NB4 (cell line): ENCODE measurements around the gene ALPL.

Experiments
- DNase-seq: peaks from one replicate; pipeline ENCODE4 v3.0.0; 2010; ENCODE audit warnings: low read depth
- H3K4me3 ChIP-seq: one replicate; pipeline ENCODE4 v1.5.1; 2011; ENCODE audit warnings: mild to moderate bottlenecking, low read depth, low read length, moderate library complexity
- MYC ChIP-seq: IDR thresholded peaks from 2 replicates; pipeline ENCODE4 v1.6.1; 2011; ENCODE audit warnings: low read depth, low read length
- POLR2A ChIP-seq: IDR thresholded peaks from 2 replicates; pipeline ENCODE4 v1.6.1; 2011; ENCODE audit warnings: mild to moderate bottlenecking; ENCODE audit not compliant: insufficient read length; ENCODE audit errors: extremely low read depth
- TF ChIP-seq, protein P1 (sequence below): IDR thresholded peaks from 2 replicates; pipeline ENCODE4 v1.6.1; 2011; ENCODE audit warnings: low read depth, low read length
- TF ChIP-seq, protein P2 (sequence below): IDR thresholded peaks from one replicate; pipeline ENCODE4 v1.5.1; 2012; ENCODE audit warnings: low read depth, low read length

ALPL gene

DNA sequence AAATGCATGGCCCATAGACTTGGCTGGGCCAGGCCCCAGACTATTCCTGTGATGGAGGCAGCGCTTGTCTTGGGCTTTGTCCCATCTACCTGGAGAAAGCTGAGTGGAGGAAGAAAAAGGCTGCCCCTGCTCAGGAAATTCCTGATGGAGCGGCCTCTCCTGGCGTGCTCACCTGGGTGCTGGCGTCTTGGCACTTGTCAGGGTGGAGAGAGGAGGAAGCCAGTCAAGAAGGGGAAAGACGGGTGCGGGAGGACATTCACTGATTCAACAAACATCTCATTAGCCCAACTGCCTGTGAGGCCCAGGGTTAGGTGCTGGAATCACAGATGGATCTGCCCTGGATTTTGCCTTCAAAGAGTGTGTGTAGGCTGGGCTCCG, 16.1 kb downstream of the ALPL start:
- no peak for DNase-seq
- H3K4me3 ChIP-seq, result no peak overlapping the region
- TF ChIP-seq POLR2A (no peak), MYC (no peak)
- TF ChIP-seq, protein P1, sequence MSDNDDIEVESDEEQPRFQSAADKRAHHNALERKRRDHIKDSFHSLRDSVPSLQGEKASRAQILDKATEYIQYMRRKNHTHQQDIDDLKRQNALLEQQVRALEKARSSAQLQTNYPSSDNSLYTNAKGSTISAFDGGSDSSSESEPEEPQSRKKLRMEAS, result no peak
- TF ChIP-seq, protein P2, sequence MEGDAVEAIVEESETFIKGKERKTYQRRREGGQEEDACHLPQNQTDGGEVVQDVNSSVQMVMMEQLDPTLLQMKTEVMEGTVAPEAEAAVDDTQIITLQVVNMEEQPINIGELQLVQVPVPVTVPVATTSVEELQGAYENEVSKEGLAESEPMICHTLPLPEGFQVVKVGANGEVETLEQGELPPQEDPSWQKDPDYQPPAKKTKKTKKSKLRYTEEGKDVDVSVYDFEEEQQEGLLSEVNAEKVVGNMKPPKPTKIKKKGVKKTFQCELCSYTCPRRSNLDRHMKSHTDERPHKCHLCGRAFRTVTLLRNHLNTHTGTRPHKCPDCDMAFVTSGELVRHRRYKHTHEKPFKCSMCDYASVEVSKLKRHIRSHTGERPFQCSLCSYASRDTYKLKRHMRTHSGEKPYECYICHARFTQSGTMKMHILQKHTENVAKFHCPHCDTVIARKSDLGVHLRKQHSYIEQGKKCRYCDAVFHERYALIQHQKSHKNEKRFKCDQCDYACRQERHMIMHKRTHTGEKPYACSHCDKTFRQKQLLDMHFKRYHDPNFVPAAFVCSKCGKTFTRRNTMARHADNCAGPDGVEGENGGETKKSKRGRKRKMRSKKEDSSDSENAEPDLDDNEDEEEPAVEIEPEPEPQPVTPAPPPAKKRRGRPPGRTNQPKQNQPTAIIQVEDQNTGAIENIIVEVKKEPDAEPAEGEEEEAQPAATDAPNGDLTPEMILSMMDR, result no peak

DNA sequence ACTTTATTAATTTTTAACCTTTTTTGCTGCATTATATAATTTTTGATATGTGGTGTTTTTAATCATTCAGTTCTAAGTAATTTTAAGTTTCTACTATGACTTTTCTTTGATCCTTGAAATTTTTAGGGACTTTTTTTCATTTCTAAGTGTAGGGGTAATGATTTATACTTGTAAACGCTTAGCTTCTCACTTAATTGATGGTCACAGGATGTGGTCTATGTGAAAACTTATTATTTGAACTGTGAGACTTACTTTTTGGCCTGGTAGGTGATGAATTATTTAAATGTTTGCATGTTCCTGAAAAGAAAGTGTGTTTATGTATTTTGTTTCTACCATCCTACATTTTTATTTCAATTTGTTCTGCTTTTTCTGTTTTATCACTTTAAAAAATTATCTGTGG, 17.2 kb downstream of the ALPL start:
- no peak overlapping the region for H3K4me3 ChIP-seq
- TF ChIP-seq MYC, result no peak
- no peak for TF ChIP-seq POLR2A
- TF ChIP-seq, protein P2, result no peak
- TF ChIP-seq, protein P1, result no peak
- DNase-seq, result no peak

DNA sequence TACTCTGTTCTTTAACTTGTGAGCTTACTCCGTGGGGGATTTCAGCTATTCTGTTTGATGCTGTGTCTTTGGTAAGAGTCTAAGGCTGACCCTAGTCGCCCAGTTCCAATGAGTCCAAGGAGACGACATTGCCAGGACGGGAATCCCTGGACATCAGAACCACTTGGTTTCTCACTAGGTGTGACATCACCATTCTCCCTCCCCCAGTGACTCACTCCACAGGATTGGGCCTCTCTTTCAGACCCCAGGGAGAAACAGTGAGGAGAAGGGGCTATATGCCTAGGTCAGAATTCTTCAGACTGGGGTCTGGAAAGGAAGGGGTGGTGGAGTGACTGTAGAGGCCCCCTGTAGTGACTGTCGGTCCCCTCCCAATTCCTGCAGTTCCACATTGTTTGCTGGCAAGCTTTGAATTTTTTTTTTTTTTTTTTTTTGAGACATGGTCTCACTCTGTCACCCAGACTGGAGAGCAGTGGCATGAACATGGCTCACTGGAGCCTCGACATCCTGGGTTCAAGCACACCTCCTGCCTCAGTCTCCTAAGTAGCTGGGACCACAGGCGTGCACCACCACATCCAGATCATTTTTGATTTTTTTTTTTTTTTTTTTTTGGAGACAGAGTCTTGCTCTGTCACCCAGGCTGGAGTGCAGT, 21.3 kb downstream of the ALPL start:
- H3K4me3 ChIP-seq, result no peak overlapping the region
- TF ChIP-seq POLR2A (no peak), MYC (no peak)
- TF ChIP-seq, protein P1, result no peak
- TF ChIP-seq, protein P2, result no peak
- DNase-seq, result no peak

DNA sequence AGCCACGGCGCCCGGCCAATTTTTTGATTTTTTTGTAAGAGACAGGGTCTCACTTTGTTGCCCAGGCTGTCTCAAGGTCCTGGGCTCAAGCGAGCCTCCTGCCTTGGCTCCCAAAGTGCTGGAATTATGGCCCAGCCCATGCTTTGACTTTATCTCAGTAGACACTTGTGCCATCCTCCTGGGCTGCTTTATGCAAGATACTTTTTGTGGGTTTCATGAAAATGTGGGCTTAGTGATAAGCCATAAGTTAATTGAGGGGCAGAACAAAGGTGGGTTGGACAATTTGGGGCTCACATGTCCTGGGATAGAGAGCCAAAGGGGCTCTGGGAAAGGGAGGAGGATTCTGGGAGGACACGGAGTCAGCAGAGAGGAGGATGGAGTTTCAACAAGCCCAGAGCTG, 22.0 kb downstream of the ALPL start:
- TF ChIP-seq POLR2A, result no peak
- TF ChIP-seq, protein P1, result no peak
- TF ChIP-seq, protein P2, result no peak
- TF ChIP-seq MYC, result no peak
- H3K4me3 ChIP-seq, result no peak overlapping the region
- DNase-seq, result no peak

DNA sequence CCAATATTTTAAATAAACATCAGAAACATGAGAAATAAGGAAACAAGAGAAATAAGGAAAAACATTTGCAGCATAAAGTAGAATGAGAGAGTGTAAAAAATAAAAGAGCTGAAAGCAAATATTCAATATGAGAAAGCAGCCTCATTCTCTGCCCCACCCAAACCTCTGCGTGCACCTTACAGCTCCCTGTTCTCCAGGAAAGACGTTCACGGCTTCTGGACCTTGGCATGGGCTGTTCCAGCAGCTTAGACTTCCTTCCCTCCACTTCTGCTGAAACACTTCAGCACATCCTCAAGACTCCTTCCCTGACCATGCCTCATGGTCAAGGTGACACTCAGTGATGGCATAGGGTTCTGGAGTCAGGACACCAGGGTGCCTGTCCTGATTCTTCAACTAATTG, 23.3 kb downstream of the ALPL start:
- H3K4me3 ChIP-seq, result no peak overlapping the region
- TF ChIP-seq POLR2A (no peak), MYC (no peak)
- TF ChIP-seq, protein P1, result no peak
- TF ChIP-seq, protein P2, result no peak
- DNase-seq, result no peak
